HCT116 (cell line): Measurements from ENCODE around the gene ABCA1.

Experiments
- CBX3 ChIP-seq: IDR thresholded peaks from 2 replicates; pipeline ENCODE4 v1.6.1; 2012; ENCODE audit warnings: low read depth
- EZH2 ChIP-seq: fragments of 200-600 bp; sonication (generic); IDR thresholded peaks from 2 replicates; pipeline ENCODE4 v1.6.1; 2017; ENCODE audit warnings: antibody characterized with exemption, mixed run types
- POLR2A ChIP-seq: IDR thresholded peaks from 2 replicates; pipeline ENCODE4 v1.7.0; 2011; ENCODE audit warnings: borderline replicate concordance; ENCODE audit not compliant: insufficient read depth, insufficient read length; ENCODE audit errors: extremely low read depth
- POLR2AphosphoS5 ChIP-seq: IDR thresholded peaks from 2 replicates; pipeline ENCODE4 v1.6.1; 2011; ENCODE audit warnings: mild to moderate bottlenecking, low read depth, low read length, moderate library complexity
- RAD21 ChIP-seq: IDR thresholded peaks from 2 replicates; pipeline ENCODE4 v1.6.1; 2012; ENCODE audit warnings: low read depth, mild to moderate bottlenecking
- SP1 ChIP-seq: IDR thresholded peaks from 2 replicates; pipeline ENCODE4 v1.6.1; 2012; ENCODE audit warnings: low read depth
- YY1 ChIP-seq: IDR thresholded peaks from 2 replicates; pipeline ENCODE4 v1.6.1; 2011; ENCODE audit warnings: low read length, low read depth, moderate library complexity, mild to moderate bottlenecking; ENCODE audit not compliant: insufficient replicate concordance; ENCODE audit errors: extremely low read depth
- TF ChIP-seq, protein P1 (sequence below), 3 experiments: fragments of 200-600 bp in 1 of 3; sonication (generic) in 1 of 3; IDR thresholded peaks in 2 of 3; conservative IDR thresholded peaks in 1 of 3; 2 replicates each; pipeline ENCODE4 v1.5.1; 2012 to 2017; ENCODE audit warnings: low read depth in 2 of 3, low read length in 2 of 3, antibody characterized with exemption in 1 of 3, borderline replicate concordance in 1 of 3, control low read depth in 1 of 3, mild to moderate bottlenecking in 1 of 3, mixed read lengths in 1 of 3, mixed run types in 1 of 3, moderate library complexity in 1 of 3; ENCODE audit not compliant: insufficient read depth in 1 of 3
- TF ChIP-seq, protein P2 (sequence below): IDR thresholded peaks from 2 replicates; pipeline ENCODE4 v1.6.1; 2012
- TF ChIP-seq, protein P3 (sequence below): IDR thresholded peaks from 2 replicates; pipeline ENCODE4 v1.6.1; 2012; ENCODE audit warnings: low read depth
- TF ChIP-seq, protein P4 (sequence below): IDR thresholded peaks from 2 replicates; pipeline ENCODE4 v1.6.1; 2012

DNA sequence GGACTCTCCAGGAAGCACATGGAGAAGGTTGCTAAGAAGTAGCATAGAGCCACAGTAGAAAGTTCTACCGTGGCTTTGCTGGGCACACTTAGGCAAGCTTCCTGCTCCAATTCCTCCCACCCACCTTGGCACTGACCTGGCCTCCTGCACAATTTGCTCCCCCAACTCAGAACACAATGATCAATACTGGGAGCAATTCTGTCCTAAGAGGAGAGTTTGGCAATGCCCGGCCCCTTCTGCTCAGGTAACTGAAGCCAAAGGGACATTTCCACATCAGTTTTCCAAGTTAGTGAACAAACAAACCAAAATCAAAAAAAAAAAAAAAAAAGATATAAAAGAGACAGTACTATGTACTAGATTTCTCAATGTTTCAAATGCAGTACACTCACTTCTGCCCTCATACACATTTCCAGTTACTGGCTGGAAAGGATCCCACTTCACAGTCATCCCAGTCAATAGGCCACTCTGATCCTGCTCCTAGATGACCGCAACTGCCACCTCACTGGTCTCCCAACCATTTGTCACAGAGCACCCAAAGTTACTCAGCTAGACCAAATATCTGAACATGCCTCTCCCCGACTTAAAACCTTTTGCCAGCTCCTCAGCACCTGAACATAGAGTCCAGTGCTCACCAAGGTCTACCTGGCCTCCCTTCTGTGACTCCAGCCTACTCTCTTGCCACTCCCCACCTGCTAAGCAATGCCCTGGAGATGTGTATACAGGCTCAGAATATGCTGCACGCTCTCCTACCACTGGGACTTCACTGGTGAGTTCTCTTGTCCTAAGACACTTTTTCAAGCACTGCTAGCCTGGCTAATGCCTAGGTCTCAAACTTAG lies 21.3 kb downstream of the ABCA1 start:
- TF ChIP-seq, protein P1, sequence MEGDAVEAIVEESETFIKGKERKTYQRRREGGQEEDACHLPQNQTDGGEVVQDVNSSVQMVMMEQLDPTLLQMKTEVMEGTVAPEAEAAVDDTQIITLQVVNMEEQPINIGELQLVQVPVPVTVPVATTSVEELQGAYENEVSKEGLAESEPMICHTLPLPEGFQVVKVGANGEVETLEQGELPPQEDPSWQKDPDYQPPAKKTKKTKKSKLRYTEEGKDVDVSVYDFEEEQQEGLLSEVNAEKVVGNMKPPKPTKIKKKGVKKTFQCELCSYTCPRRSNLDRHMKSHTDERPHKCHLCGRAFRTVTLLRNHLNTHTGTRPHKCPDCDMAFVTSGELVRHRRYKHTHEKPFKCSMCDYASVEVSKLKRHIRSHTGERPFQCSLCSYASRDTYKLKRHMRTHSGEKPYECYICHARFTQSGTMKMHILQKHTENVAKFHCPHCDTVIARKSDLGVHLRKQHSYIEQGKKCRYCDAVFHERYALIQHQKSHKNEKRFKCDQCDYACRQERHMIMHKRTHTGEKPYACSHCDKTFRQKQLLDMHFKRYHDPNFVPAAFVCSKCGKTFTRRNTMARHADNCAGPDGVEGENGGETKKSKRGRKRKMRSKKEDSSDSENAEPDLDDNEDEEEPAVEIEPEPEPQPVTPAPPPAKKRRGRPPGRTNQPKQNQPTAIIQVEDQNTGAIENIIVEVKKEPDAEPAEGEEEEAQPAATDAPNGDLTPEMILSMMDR (IDR thresholded peaks at IDR 0.05 in 2 of 3, conservative IDR thresholded peaks at IDR 0.05 in 1 of 3; ENCODE audit: borderline replicate concordance in 1 of 3, insufficient read depth in 1 of 3, low read depth in 2 of 3, low read length in 2 of 3): no peak
- TF ChIP-seq POLR2A (no peak), EZH2 (no peak), SP1 (no peak), RAD21 (no peak), POLR2AphosphoS5 (no peak), YY1 (no peak), CBX3 (no peak)
- TF ChIP-seq, protein P2, sequence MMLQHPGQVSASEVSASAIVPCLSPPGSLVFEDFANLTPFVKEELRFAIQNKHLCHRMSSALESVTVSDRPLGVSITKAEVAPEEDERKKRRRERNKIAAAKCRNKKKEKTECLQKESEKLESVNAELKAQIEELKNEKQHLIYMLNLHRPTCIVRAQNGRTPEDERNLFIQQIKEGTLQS: no peak
- TF ChIP-seq, protein P3, sequence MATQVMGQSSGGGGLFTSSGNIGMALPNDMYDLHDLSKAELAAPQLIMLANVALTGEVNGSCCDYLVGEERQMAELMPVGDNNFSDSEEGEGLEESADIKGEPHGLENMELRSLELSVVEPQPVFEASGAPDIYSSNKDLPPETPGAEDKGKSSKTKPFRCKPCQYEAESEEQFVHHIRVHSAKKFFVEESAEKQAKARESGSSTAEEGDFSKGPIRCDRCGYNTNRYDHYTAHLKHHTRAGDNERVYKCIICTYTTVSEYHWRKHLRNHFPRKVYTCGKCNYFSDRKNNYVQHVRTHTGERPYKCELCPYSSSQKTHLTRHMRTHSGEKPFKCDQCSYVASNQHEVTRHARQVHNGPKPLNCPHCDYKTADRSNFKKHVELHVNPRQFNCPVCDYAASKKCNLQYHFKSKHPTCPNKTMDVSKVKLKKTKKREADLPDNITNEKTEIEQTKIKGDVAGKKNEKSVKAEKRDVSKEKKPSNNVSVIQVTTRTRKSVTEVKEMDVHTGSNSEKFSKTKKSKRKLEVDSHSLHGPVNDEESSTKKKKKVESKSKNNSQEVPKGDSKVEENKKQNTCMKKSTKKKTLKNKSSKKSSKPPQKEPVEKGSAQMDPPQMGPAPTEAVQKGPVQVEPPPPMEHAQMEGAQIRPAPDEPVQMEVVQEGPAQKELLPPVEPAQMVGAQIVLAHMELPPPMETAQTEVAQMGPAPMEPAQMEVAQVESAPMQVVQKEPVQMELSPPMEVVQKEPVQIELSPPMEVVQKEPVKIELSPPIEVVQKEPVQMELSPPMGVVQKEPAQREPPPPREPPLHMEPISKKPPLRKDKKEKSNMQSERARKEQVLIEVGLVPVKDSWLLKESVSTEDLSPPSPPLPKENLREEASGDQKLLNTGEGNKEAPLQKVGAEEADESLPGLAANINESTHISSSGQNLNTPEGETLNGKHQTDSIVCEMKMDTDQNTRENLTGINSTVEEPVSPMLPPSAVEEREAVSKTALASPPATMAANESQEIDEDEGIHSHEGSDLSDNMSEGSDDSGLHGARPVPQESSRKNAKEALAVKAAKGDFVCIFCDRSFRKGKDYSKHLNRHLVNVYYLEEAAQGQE: no peak
- TF ChIP-seq, protein P4, sequence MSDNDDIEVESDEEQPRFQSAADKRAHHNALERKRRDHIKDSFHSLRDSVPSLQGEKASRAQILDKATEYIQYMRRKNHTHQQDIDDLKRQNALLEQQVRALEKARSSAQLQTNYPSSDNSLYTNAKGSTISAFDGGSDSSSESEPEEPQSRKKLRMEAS: no peak
